ENCODE results near the gene ZNF195.
"Not testable (repeated sequence)": the region's sequence is repeated elsewhere in the genome, so short reads cannot be mapped to it uniquely, and the experiment has no call there.

Gene ZNF195

DNA sequence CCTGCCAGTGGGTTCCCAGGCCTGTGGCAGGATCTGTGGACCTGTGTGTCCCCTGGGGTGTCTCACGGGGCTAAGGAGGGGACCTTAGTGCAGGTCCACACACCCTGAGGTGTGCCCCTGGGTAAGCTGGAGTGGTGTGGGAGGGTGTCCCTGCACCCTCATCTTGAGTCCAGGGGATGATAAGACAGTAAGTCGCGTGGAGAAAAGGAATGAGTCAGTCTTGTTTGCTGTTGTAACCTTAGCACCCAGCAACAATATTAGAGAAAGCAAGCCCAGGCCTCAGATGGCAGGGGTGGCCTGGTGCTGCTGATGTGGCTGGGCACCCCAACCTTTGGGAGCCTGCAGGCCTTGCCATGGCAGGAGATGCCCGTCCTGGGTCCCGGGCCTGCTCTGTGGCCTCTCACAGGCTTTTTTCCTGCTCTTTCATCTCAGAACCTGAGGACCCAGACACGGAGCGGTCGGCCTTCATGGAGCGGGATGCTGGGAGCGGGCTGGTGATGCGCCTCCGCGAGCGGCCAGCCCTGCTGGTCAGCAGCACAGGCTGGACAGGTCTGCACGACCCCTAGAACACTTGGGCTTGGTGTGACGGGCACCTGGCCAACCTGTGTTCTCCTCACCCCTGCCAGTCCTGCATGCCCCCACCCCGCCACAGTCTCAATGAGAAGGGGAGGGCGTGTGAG, 23.4 kb upstream of the ZNF195 start:
- not testable (repeated sequence) for DNase-seq (ENCODE audit: low read depth)

DNA sequence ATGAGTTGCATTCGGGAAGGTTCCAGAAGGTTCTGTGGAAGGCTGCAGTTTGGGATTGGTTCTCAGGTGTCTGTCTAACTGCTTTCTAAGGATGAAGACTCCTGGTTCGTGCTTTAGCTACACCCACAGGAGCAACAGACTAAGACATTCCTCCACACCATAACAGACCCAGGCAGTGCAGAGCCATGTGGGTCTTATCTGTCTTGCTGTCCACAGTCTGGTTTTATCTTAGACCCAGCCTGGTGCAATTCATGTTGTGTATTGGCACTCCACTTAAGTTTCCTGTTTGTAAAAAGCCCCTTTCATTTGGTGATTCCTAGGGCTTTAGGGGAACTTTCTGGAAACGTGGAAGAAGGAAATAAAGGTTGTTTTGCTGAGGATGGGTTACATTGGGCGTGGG, 22.1 kb upstream of the ZNF195 start:
- DNase-seq (ENCODE audit: low read depth) = not testable (repeated sequence)

- DNase-seq (ENCODE audit: low read depth) = not testable (repeated sequence)
These were observed 19.6 kb upstream of the ZNF195 start for GRCh38 chr11:3398509-3398908.

DNA sequence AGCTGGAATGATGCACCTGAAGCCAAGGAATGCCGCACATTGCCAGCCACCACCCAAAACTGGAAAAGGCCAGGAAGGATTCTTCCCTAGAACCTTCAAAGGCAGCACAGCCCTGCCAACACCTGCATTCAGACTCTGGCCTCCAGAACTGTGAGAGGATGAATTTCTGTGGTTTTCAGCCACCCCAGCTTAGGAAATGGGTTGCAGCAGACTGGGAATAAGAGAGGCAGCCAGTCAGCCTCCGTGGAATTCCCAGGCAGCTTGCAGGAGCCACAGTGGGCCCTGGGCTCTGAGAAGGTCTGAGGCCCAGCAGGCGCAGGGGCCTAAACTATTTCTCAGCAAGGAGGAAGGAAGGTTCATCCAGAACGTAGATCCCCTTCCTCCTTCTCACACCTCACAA, 19.2 kb upstream of the ZNF195 start:
- not testable (repeated sequence) for DNase-seq (ENCODE audit: low read depth)

GRCh38 chr11:3397210-3397609, 18.3 kb upstream of the ZNF195 start:
- DNase-seq (ENCODE audit: low read depth) = not testable (repeated sequence)

DNA sequence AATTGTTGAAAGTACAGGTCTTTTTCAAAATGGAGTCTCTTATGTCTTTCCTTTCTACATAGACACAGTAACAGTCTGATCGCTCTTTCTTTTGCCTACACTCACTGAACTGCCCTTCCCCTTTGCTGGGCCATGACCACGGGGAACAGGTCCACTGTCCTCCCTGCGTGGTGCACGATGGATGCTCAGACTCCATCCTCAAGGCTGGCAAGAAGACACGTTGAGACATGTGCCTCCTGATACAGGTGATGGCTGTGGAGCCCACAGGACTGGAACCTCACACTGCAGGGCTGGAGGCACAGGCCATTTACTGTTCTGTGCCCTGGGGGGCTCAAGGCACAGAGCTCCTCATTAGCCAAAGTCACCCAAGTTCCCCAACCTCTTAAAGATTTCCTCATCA, 16.5 kb upstream of the ZNF195 start:
- DNase-seq (ENCODE audit: low read depth) = not testable (repeated sequence)

DNA sequence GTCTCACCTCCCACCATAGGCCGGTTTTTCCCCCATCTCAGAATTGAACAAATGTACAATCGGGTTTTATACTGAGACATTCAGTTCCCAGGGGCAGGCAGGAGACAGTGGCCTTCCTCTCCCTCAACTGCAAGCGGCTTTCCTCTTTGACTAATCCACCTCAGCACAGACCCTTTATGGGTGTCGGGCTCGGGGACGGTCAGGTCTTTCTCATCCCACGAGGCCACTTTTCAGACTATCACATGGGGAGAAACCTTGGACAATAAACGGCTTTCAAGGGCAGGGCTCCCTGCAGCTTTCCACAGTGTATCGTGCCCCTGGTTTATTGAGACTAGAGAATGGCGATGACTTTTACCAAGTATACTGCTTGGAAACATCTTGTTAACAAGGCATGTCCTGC, 16.0 kb upstream of the ZNF195 start:
- DNase-seq (ENCODE audit: low read depth) = not testable (repeated sequence)

DNA sequence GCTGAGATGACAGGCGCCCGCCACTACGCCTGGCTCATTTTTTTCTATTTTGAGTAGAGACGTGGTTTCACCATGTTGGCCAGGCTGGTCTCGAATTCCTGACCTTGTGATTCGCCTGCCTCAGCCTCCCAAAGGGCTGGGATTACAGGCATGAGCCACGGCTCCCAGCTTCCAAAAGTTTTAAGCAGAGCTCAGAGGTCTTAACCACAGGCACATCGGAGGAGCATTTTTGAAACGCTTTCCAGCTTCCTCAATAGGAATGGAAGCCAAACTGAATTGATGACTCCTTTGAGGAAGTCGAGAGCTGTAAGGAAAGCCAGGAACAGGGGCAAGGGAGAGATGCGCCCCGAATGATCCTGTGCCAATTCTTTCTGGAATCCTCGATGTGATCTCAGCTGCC, 14.5 kb upstream of the ZNF195 start:
- DNase-seq (ENCODE audit: low read depth) = not testable (repeated sequence)

DNA sequence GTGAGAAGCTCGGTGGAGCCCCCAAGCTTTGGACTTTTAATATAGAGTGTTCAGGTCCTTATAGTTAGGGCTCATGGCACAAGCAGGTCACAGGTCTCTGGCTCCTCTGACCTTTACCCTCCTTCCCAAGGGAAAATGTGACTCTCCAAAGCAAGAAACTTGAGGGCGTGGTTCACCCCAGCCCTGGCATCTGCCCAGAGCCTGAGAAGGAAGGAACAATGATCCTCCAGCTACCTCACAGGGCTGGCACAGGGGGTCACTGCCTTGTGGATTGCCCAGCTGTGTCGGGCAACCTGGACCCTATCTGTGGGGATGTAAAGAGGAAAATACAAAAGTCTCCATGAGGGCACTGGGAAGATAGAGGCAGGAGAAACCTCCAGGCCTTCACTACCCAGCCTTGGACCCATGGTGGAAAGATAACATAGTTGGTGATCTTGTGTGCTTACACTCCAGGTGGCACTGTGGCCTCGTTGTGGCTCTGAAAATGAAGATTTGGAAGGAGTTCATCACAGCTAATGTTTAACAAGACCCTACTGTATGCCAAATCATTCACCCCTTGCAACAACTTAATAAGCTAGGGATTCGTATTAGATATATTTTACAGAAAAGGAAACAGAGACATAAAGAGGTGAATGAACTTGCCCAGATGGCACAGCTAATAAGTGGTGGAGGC, 3.8 kb upstream of the ZNF195 start:
- no peak for DNase-seq (ENCODE audit: low read depth)

DNA sequence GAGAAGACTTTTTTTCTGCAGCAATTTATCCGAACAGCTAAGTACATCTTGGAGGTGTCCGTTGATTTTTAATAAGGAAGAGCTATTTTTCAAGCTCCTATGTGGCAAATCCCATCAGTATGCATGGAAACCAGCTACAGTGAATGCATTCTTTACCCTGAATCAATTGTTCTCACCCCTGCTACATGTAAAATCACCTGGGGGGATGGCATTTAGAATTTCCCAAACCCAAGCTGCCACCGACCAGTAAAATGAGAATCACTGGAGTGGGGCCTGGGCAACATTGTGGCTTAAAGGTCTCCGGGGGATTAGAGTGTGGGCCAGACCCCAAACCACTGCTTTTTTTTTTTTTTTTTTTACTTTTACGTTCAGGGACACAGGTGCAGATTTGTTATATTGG, 2.8 kb upstream of the ZNF195 start:
- DNase-seq (ENCODE audit: low read depth) = no peak

DNA sequence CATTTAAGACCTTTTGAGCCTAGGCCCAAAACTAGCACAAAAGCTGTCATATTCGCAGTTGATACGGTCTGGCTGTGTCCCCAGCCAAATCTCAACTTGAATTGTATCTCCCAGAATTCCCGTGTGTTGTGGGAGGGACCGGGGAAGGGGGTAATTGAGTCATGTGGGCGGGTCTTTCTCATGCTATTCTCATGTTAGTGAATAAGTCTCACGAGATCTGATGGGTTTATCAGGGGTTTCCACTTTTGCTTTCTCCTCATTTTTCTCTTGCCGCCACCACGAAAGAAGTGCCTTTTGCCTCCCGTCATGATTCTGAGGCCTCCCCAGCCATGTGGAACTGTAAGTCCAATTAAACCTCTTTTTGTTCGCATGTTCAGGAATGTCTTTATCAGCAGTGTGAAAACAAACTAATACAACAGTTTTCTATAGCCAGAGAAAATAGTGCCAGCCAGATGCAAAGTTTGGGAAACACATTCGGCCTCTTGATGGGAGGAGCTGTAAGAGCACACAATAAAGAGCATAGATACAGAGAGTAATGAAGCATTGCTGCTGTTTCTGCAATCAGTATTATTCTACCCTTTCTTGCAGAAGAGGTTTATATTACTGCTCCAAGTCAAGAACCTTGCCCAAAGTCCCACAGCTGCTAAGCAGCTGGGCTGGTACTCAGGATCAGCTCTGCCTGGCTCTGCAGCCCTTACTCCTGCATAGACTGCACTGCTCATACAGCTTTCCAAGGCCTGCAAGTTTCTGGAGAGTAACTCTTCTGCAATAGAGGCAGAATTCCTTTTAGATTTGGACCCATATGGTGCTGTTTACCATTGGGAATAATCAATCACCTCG, 2.0 kb upstream of the ZNF195 start:
- DNase-seq (ENCODE audit: low read depth) = peak; percentile 63

- DNase-seq (ENCODE audit: low read depth) = no peak
These were observed 3.4 kb downstream of the ZNF195 start for GRCh38 chr11:3375552-3375951.

DNA sequence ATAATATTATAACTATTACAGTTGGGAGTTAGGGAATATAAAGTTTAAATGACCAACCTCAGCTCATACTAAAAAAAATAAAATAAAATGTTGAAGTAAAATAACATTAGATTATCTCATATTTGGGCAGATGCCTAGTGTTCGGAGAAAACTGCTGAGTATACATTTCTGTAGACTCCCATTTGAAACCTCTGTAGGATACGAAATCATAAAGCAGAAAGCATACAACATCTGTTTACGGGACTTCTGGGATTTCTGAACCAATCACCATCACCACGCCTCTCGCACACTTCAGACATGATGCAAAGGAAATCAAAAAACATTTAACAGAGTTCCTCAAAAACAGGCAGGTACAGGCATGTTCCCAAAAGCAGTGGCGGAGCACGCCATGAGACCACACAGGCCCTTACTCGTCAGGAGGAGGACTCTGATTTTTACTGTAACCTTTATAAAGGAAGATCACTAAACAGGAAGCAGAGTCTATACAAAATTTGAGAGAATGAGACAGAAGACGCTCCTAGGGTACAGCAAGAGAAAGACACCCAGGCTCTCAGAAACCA, 8.6 kb downstream of the ZNF195 start:
- DNase-seq (ENCODE audit: low read depth) = no peak

DNA sequence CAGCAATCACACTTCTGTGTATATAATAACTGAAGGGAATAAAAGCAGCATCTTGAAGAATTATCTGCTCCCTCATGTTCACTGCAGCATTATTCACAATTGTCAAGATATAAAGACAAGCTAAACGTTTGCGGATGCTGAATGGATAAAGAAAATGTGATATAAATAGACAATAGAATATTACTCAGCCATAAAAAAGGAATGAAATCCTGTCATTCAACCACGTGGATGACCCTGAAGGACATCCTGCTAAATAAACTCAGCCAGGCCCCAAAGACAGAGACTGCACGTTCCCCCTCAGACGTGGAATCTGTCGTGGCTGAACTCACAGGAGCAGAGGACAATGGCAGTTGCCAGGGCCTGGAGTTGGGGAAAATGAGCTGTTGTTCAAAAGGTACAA, 9.6 kb downstream of the ZNF195 start:
- DNase-seq (ENCODE audit: low read depth) = no peak

DNA sequence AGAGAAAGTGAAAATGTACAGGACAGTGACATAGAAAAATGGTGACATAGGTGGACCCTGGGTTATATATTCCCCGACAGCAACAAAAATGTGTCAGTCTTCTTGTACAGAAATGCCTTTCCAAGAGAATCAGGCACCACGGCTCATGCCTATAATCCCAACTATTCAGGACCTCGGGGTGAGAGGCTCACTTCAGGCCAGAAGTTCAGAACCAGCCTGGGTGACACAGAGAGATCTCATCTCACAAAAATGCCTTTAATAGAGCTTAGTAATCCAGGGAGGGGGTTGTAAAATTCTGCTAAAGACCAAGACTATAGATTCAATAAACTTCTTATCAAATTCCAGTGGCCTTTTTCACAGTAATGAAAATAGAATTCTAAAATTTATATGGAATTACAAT, 10.7 kb downstream of the ZNF195 start:
- DNase-seq (ENCODE audit: low read depth) = peak; percentile 16

DNA sequence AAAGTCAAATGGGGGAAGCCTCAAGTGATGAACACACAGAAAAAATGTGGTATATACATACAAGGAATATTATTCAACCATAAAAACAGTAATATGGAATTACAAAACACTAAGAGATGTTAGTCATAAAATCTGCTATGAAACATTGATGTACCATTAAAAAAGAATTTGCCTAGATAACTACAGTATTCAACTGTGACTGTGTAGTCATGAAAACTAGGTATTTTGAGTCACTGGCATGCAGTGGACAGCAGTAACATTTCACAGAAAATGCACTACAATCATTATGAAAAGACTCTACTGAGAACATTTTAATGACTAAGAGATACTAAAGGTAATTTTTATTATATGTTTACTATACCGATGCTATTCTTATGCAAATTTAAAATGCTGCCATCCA, 11.7 kb downstream of the ZNF195 start:
- DNase-seq (ENCODE audit: low read depth) = peak; percentile 23

- DNase-seq (ENCODE audit: low read depth) = no peak
These were observed 19.7 kb downstream of the ZNF195 start for GRCh38 chr11:3359092-3359824.

GRCh38 chr11:3357994-3358676, 20.8 kb downstream of the ZNF195 start:
- no peak for DNase-seq (ENCODE audit: low read depth)

- DNase-seq (ENCODE audit: low read depth) = no peak
These were observed 21.6 kb downstream of the ZNF195 start for GRCh38 chr11:3357302-3357701.

GRCh38 chr11:3356858-3357257, 22.1 kb downstream of the ZNF195 start:
- no peak for DNase-seq (ENCODE audit: low read depth)

GRCh38 chr11:3353066-3353465, 25.9 kb downstream of the ZNF195 start:
- DNase-seq (ENCODE audit: low read depth) = no peak
